ENCODE measurements around the gene EYS.
"Not testable (repeated sequence)": the region's sequence is repeated elsewhere in the genome, so short reads cannot be mapped to it uniquely, and the experiment has no call there.

Gene EYS

GRCh38 chr6:64266351-64266821 lies 1440.6 kb downstream of the EYS start:
- H3K27me3 Mint-ChIP-seq = no peaks in the 10 kb centered on the region
- no peak overlapping the region for H3K27ac Mint-ChIP-seq
- H3K4me1 Mint-ChIP-seq = no peaks in the 10 kb centered on the region
- H3K9me3 Mint-ChIP-seq = no peaks in the 10 kb centered on the region
- no peak overlapping the region for H3K4me3 Mint-ChIP-seq
- CTCF ChIA-PET = no interaction called here
- no peaks in the 10 kb centered on the region for H3K36me3 Mint-ChIP-seq
- DNase-seq = no peak

DNA sequence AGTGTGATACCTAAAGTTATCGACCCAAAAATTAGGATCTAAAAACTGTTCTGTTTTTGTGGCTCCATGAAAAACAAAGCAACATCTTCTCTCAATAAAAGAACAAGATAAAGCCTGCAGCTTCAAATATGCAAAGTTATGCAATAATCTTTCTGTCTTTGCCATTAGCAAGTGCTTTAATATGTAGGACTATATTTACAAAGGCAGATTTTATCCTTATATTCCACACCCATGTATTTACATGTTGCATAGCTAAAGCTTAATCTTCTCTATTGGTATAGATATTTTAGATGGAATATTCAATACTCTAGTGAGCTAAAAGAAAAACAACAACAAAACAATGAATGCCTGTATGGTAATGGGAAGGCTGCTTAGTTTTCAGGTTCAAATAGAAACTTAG lies 1443.2 kb downstream of the EYS start:
- Mint-ChIP-seq H3K9me3 (no peaks in the 10 kb centered on the region), H3K4me3 (no peak overlapping the region), H3K4me1 (no peaks in the 10 kb centered on the region), H3K27ac (no peak overlapping the region), H3K36me3 (no peaks in the 10 kb centered on the region), H3K27me3 (no peaks in the 10 kb centered on the region)
- CTCF ChIA-PET = no interaction called here
- DNase-seq = no peak

- Mint-ChIP-seq H3K36me3 (no peaks in the 10 kb centered on the region), H3K4me1 (no peaks in the 10 kb centered on the region), H3K27ac (no peak overlapping the region), H3K9me3 (no peaks in the 10 kb centered on the region), H3K4me3 (no peak overlapping the region), H3K27me3 (no peaks in the 10 kb centered on the region)
- CTCF ChIA-PET = no interaction called here
- no peak for DNase-seq
Measured at GRCh38 chr6:64259372-64259771, 1447.7 kb downstream of the EYS start.

GRCh38 chr6:64258752-64259151 lies 1448.3 kb downstream of the EYS start:
- no peak overlapping the region for H3K27ac Mint-ChIP-seq
- H3K27me3 Mint-ChIP-seq = no peaks in the 10 kb centered on the region
- no peaks in the 10 kb centered on the region for H3K4me1 Mint-ChIP-seq
- H3K36me3 Mint-ChIP-seq = no peaks in the 10 kb centered on the region
- H3K4me3 Mint-ChIP-seq = no peak overlapping the region
- DNase-seq = no peak
- CTCF ChIA-PET = no interaction called here
- no peaks in the 10 kb centered on the region for H3K9me3 Mint-ChIP-seq

- no peaks in the 10 kb centered on the region for H3K9me3 Mint-ChIP-seq
- no peak overlapping the region for H3K4me3 Mint-ChIP-seq
- no peaks in the 10 kb centered on the region for H3K4me1 Mint-ChIP-seq
- CTCF ChIA-PET = no interaction called here
- no peaks in the 10 kb centered on the region for H3K36me3 Mint-ChIP-seq
- H3K27me3 Mint-ChIP-seq = no peaks in the 10 kb centered on the region
- no peak overlapping the region for H3K27ac Mint-ChIP-seq
- no peak for DNase-seq
Measured at GRCh38 chr6:64258302-64258701, 1448.7 kb downstream of the EYS start.

GRCh38 chr6:64257586-64257985 lies 1449.4 kb downstream of the EYS start:
- H3K4me3 Mint-ChIP-seq = no peak overlapping the region
- CTCF ChIA-PET = no interaction called here
- H3K27ac Mint-ChIP-seq = no peak overlapping the region
- H3K27me3 Mint-ChIP-seq = no peaks in the 10 kb centered on the region
- H3K4me1 Mint-ChIP-seq = no peaks in the 10 kb centered on the region
- H3K9me3 Mint-ChIP-seq = no peaks in the 10 kb centered on the region
- H3K36me3 Mint-ChIP-seq = no peaks in the 10 kb centered on the region
- DNase-seq = no peak

DNA sequence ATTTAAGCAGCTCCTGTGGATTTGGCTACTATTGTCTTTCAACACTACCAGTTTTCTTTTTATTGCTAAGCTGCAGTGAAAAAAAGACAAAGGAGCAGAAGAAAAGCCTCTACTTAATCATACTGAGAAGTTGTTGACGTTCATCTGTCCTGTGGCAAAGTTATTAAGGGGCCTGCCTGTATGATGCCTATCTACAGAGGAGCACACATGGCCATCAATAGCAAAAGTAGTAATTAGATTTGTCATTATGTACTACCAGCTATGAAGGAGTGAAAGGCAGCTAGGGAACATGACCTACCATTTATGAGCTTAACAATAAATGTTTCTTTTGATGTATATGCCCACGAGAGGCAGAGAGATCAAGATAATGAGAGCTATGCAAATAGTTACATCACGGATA lies 1450.5 kb downstream of the EYS start:
- CTCF ChIA-PET = no interaction called here
- Mint-ChIP-seq H3K4me3 (no peak overlapping the region), H3K27me3 (no peaks in the 10 kb centered on the region), H3K9me3 (no peaks in the 10 kb centered on the region), H3K4me1 (no peaks in the 10 kb centered on the region), H3K36me3 (no peaks in the 10 kb centered on the region), H3K27ac (no peak overlapping the region)
- no peak for DNase-seq

GRCh38 chr6:64255000-64255399 lies 1452.0 kb downstream of the EYS start:
- Mint-ChIP-seq H3K27ac (no peak overlapping the region), H3K36me3 (no peaks in the 10 kb centered on the region), H3K4me1 (no peaks in the 10 kb centered on the region), H3K4me3 (no peak overlapping the region), H3K9me3 (no peaks in the 10 kb centered on the region), H3K27me3 (no peaks in the 10 kb centered on the region)
- no peak for DNase-seq
- CTCF ChIA-PET = no interaction called here

- no peak for DNase-seq
- Mint-ChIP-seq H3K27ac (no peak overlapping the region), H3K27me3 (no peaks in the 10 kb centered on the region), H3K4me3 (no peak overlapping the region), H3K9me3 (no peaks in the 10 kb centered on the region), H3K36me3 (no peaks in the 10 kb centered on the region), H3K4me1 (no peaks in the 10 kb centered on the region)
- CTCF ChIA-PET = no interaction called here
Measured at GRCh38 chr6:64254558-64254957, 1452.5 kb downstream of the EYS start.

- H3K27ac Mint-ChIP-seq = no peak overlapping the region
- no peak for DNase-seq
- H3K36me3 Mint-ChIP-seq = no peaks in the 10 kb centered on the region
- no peaks in the 10 kb centered on the region for H3K9me3 Mint-ChIP-seq
- no peak overlapping the region for H3K4me3 Mint-ChIP-seq
- H3K4me1 Mint-ChIP-seq = no peaks in the 10 kb centered on the region
- CTCF ChIA-PET = no interaction called here
- H3K27me3 Mint-ChIP-seq = no peaks in the 10 kb centered on the region
Measured at GRCh38 chr6:64252256-64252655, 1454.8 kb downstream of the EYS start.

GRCh38 chr6:64250126-64250525 lies 1456.9 kb downstream of the EYS start:
- Mint-ChIP-seq H3K4me1 (no peaks in the 10 kb centered on the region), H3K27ac (no peak overlapping the region), H3K36me3 (no peaks in the 10 kb centered on the region), H3K9me3 (no peaks in the 10 kb centered on the region), H3K27me3 (no peaks in the 10 kb centered on the region), H3K4me3 (no peak overlapping the region)
- no peak for DNase-seq
- CTCF ChIA-PET = no interaction called here

GRCh38 chr6:64249115-64249514 lies 1457.9 kb downstream of the EYS start:
- no peak for DNase-seq
- Mint-ChIP-seq H3K27ac (no peak overlapping the region), H3K36me3 (no peaks in the 10 kb centered on the region), H3K4me1 (no peaks in the 10 kb centered on the region), H3K4me3 (no peak overlapping the region), H3K9me3 (no peaks in the 10 kb centered on the region), H3K27me3 (no peaks in the 10 kb centered on the region)
- CTCF ChIA-PET = no interaction called here

DNA sequence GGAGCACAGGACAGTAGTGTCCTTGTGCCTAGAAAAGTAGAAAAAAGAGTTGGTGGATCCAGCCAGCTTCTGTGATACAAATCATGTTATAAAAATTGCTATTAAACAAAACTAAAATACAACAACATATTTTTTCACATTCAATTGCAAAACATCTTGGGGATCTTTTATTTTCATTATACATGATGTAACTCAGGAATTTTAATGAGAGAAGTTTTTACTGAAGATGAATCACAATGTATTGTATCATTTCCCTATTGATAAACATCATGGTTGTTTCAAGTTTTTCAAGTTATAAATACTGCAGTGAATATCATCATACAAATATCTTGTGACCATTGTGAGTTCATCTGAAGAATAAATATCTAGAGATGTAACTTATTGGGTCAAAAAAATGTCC lies 1463.4 kb downstream of the EYS start:
- Mint-ChIP-seq H3K4me3 (no peak overlapping the region), H3K27me3 (no peaks in the 10 kb centered on the region), H3K27ac (no peak overlapping the region), H3K9me3 (peaks cover 11% of the 10 kb centered on the region), H3K36me3 (no peaks in the 10 kb centered on the region), H3K4me1 (no peaks in the 10 kb centered on the region)
- DNase-seq = no peak
- CTCF ChIA-PET = no interaction called here

DNA sequence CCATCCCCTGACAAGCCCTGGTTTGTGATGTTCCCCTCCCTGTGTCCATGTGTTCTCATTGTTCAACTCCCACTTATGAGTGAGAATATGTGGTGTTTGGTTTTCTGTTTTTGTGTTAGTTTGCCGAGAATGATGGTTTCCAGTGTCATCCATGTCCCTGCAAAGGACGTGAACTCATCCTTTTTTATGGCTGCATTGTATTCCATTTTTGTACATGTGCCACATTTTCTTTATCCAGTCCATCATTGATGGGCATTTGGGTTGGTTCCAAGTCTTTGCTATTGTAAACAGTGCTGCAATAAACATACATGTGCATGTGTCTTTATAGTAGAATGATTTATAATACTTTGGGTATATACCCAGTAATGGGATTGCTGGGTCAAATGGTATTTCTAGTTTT lies 1468.1 kb downstream of the EYS start:
- H3K4me1 Mint-ChIP-seq, DNase-seq, H3K36me3 Mint-ChIP-seq, H3K27me3 Mint-ChIP-seq, H3K4me3 Mint-ChIP-seq, H3K27ac Mint-ChIP-seq, CTCF ChIA-PET: not testable (repeated sequence)
- peaks cover 11% of the 10 kb centered on the region for H3K9me3 Mint-ChIP-seq

DNA sequence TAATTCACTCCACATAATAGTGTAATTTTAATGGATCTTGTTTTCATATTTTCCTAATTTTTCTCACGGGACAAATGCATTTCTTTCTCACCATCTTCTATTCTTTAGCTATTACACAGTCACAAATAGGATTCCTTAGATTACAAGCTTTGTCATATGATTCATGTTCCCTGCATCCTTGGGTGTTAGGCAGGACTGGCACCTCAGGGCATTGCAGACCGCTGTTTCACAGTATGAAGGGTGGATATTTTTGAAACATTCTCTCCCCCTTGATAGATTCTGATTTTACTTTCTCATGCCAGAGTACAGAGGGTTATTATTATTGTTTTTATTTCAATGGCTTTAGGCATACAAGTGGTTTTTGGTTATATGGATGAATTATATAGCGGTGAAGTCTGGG lies 1469.0 kb downstream of the EYS start:
- CTCF ChIA-PET = no interaction called here
- H3K4me3 Mint-ChIP-seq = no peak overlapping the region
- H3K36me3 Mint-ChIP-seq = no peaks in the 10 kb centered on the region
- H3K27ac Mint-ChIP-seq = no peak overlapping the region
- DNase-seq = no peak
- no peaks in the 10 kb centered on the region for H3K27me3 Mint-ChIP-seq
- H3K4me1 Mint-ChIP-seq = no peaks in the 10 kb centered on the region
- peaks cover 11% of the 10 kb centered on the region for H3K9me3 Mint-ChIP-seq

DNA sequence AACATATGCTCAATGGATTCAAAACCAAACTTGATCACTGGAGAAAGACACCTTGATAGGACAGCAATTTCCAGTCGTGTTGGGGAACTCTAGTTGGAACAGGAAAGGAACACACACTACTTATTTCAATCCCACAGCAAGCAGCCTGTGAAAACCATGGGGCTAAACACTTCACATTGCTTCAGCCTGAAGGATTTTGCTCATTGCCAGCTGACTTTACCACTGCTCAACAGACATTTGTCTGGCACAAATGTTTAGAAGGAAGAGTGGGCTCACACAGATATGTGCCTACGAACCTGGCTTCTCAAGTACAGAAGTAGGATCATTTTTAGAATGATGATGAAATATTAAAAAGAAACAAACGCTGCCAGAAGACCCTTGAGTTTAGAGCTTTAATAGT lies 1473.3 kb downstream of the EYS start:
- Mint-ChIP-seq H3K27me3 (no peaks in the 10 kb centered on the region), H3K4me3 (no peak overlapping the region), H3K9me3 (peaks cover under 1% of the 10 kb centered on the region), H3K4me1 (no peaks in the 10 kb centered on the region), H3K27ac (no peak overlapping the region), H3K36me3 (no peaks in the 10 kb centered on the region)
- CTCF ChIA-PET = no interaction called here
- DNase-seq = no peak

Data from activated naive CD4-positive, alpha-beta T cell treated with anti-CD3 and anti-CD28 coated beads, Interleukin-2, amount 10 ng/mL, durations not matched to agents 7 days and 5 days (primary cell).